Measurements from ENCODE around the gene TTC32.
"Not testable (repeated sequence)": the region's sequence is repeated elsewhere in the genome, so short reads cannot be mapped to it uniquely, and the experiment has no call there.

The TTC32 gene

DNA sequence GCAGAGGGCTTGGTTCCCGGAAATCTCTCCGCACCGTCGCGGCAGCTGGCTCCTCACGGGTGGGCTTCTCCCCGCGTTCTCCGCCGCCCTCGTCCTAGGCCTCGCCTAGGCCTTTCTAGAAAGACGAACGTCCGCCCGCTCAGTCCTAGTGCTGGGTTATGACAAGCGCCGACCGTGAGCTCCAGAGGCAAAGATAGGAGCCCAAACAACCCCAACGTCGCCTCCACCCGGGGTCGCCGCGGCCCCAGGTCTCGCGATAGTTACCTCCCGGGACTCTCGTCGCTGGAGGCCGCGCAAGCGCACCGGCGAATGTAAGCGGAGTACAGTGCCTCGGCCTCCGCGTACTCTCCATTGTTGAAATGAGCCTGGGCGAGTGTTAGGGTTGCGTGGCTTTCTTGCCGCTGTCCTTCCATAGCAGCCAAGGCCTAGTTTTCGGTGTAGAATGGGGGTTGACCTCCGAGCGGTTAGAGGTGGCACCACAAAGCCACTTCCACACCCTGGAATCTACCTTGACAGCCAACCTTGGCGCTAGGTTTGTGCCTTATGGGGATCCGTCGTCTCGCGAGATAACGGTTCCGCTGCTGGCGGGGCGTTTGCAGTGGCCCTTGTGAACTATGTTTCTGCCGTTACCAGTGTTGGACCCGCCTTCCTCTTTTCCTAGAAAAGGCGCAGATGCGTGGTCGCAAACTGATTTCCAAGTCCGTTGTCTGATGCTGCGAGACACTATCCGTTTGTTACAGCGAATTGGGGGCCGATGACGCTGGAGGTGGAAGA, at the start of gene TTC32:
TSS of gene TTC32 (minus strand) at position 542 of the 774 bp plus-strand sequence. CDS start at position 413, 129 bp downstream.
- Histone ChIP-seq H3K4me1 (ENCODE audit: control insufficient read depth, insufficient read depth, low read length) (no peaks in the 10 kb centered on the region), H3K4me3 (ENCODE audit: low read length) (peak within 1 kb of the TSS; percentile 49)

DNA sequence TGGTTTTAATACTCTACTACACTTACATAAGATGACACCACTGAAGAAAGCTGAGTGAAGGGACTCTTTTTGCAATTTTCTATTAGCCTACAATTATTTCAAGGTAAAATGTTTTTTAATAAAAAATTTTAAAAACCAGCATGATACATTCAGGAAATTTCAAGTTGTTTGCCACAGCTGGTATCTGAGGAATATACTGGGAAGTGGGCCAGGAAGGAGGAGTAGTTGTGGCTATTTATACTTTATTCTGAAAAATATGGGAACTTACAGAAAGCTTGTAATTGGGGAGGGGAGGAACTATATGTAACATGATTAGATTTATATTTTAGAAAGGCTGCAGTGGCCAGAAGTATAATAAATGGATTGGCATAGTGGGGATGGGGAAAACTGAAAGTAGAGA, 47.3 kb upstream of the TTC32 start:
- Histone ChIP-seq H3K9me3 (ENCODE audit: control insufficient read depth, low read length) (no peaks in the 10 kb centered on the region), H3K36me3 (ENCODE audit: control insufficient read depth, insufficient read depth, low read length) (no peaks in the 10 kb centered on the region), H3K4me1 (ENCODE audit: control insufficient read depth, insufficient read depth, low read length) (no peaks in the 10 kb centered on the region), H3K27me3 (ENCODE audit: control insufficient read depth, insufficient read depth, low read length) (no peaks in the 10 kb centered on the region), H3K9ac (ENCODE audit: low read length) (no peak overlapping the region), H3K4me3 (ENCODE audit: low read length) (no peak overlapping the region)

More for the DNA sequence above, at the start of gene TTC32:
- no peaks in the 10 kb centered on the region for H3K27me3 ChIP-seq (ENCODE audit: control insufficient read depth, insufficient read depth, low read length)
- no peaks in the 10 kb centered on the region for H3K9me3 ChIP-seq (ENCODE audit: control insufficient read depth, low read length)
- H3K9ac ChIP-seq (ENCODE audit: low read length), result peak within 1 kb of the TSS; percentile 95
- H3K36me3 ChIP-seq (ENCODE audit: control insufficient read depth, insufficient read depth, low read length), result no peaks in the 10 kb centered on the region

DNA sequence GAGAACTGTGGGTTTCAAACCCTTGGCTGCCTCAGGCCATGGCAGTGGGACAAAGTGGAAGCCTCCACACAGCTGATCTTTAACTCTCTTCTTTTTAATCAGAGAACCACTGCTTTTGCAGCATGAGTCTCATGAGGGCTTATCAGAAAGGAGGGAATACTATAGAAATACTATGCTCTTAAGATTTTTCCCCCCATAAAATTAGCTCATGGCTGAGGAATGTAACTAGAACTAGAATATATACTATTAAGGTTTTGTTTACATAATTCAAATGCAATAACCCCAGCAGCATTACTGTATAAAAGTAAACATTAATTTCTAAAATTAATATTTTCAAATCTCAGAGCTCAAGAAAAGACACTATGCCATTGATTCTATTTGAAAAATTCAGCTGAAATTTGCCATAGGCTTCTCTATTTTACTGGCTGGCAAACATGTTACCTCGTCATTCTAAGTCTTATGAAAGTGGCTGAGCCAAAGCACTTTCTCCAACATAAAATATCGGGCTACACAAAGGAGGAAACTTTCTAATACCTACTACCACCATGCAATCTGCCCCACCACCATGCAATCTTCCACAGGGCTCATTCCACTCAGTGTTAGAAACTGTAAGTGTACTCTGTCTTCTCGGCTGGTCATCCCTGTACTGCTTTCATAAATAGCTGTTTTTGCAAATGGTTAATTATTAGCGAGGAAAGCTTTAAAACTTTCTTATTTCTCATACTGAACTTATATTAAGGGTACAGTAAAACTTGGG, 45.6 kb upstream of the TTC32 start:
- Histone ChIP-seq H3K9ac (ENCODE audit: low read length) (no peak overlapping the region), H3K9me3 (ENCODE audit: control insufficient read depth, low read length) (no peaks in the 10 kb centered on the region), H3K36me3 (ENCODE audit: control insufficient read depth, insufficient read depth, low read length) (no peaks in the 10 kb centered on the region), H3K4me1 (ENCODE audit: control insufficient read depth, insufficient read depth, low read length) (no peaks in the 10 kb centered on the region), H3K4me3 (ENCODE audit: low read length) (no peak overlapping the region), H3K27me3 (ENCODE audit: control insufficient read depth, insufficient read depth, low read length) (no peaks in the 10 kb centered on the region)

DNA sequence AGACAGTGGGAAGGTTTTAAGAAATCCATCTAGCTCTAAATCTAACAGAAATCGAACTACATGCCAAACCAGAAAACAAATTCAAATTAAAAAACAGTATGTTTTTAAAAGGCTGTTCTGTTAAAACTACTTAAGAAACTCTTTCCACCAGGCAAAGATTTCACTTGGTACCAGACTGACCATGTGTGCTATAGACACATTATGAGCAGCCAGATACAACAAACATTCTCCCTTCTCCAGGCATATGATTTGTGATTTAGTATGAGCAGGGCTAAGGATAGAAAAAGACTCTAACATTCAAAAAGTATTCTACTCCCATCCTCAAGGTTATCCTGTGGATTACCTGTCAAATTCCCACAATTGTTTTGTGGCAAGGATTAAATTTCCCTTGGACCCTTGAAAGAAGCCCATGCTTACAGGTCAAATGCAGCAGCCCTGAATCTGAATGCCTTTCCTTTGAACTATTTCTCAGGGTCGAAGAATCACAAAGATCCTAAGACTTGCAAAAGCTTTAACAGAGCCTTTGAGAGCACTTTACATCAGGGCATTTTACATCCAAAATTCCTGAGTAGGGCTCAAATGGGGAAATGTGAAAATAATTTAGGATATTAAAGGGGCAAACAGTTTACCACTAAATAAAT, 42.5 kb upstream of the TTC32 start:
- no peaks in the 10 kb centered on the region for H3K4me1 ChIP-seq (ENCODE audit: control insufficient read depth, insufficient read depth, low read length)
- H3K4me3 ChIP-seq (ENCODE audit: low read length), result no peak overlapping the region
- no peaks in the 10 kb centered on the region for H3K27me3 ChIP-seq (ENCODE audit: control insufficient read depth, insufficient read depth, low read length)
- no peak overlapping the region for H3K9ac ChIP-seq (ENCODE audit: low read length)
- H3K9me3 ChIP-seq (ENCODE audit: control insufficient read depth, low read length), result no peaks in the 10 kb centered on the region
- H3K36me3 ChIP-seq (ENCODE audit: control insufficient read depth, insufficient read depth, low read length), result no peaks in the 10 kb centered on the region

DNA sequence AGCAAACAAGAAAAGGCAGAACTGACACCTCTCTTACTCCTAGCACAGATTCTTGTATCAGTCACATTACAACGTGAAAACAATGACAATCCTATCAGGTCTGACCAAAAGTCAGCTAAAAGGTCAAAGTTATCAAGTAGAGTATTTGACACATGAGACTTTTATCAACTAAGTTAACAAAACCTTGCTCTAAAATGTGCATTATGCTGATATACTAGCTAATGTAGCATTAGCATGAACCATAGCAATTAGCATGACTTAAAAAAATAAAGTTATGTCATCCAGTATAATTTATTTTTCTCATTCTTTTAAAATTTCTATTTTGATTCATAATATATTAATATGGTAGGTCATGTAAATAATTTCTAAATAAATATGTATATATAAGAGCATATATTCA, 41.4 kb upstream of the TTC32 start:
- Histone ChIP-seq H3K9ac (ENCODE audit: low read length) (no peak overlapping the region), H3K27me3 (ENCODE audit: control insufficient read depth, insufficient read depth, low read length) (no peaks in the 10 kb centered on the region), H3K9me3 (ENCODE audit: control insufficient read depth, low read length) (no peaks in the 10 kb centered on the region), H3K36me3 (ENCODE audit: control insufficient read depth, insufficient read depth, low read length) (no peaks in the 10 kb centered on the region), H3K4me3 (ENCODE audit: low read length) (no peak overlapping the region), H3K4me1 (ENCODE audit: control insufficient read depth, insufficient read depth, low read length) (no peaks in the 10 kb centered on the region)

DNA sequence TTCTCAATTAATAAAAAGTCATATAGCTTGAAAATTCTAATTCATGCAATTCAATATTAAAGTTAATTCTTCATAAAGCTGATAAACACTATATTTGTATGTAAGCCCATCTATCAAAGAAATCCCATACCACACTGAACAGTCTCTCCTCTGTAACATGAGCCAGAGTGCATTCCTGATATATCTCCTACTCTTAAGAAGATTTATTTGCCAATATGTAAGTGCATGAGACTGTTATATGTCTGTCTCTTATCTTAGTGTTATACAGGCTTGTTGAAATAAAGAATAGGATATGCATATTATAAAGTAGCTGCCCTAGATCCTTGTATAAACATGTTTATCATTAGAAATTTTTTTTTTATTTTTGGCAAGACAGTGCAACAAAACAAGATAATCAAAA, 40.4 kb upstream of the TTC32 start:
- H3K36me3 ChIP-seq (ENCODE audit: control insufficient read depth, insufficient read depth, low read length), result no peaks in the 10 kb centered on the region
- H3K9ac ChIP-seq (ENCODE audit: low read length), result no peak overlapping the region
- H3K4me1 ChIP-seq (ENCODE audit: control insufficient read depth, insufficient read depth, low read length), result no peaks in the 10 kb centered on the region
- no peaks in the 10 kb centered on the region for H3K27me3 ChIP-seq (ENCODE audit: control insufficient read depth, insufficient read depth, low read length)
- no peaks in the 10 kb centered on the region for H3K9me3 ChIP-seq (ENCODE audit: control insufficient read depth, low read length)
- H3K4me3 ChIP-seq (ENCODE audit: low read length), result no peak overlapping the region

DNA sequence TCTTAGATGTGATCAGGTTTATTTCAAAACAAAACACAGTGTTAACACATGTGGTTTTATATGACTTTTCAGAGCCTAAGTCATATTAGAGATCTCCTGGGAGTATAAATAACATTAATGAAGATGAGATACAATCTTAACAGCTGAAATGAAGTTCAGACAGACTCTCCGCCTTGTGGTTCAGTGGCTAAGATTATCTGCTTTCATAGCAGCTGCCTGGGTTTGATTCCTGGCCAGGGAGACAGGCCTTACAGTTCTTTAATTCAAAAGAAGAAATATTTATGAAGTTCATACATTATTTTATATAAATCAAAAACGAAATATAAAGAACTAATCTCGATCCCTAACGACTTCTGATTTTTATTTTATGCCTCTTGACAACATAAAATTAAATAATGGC, 35.2 kb upstream of the TTC32 start:
- no peaks in the 10 kb centered on the region for H3K9me3 ChIP-seq (ENCODE audit: control insufficient read depth, low read length)
- H3K36me3 ChIP-seq (ENCODE audit: control insufficient read depth, insufficient read depth, low read length), result no peaks in the 10 kb centered on the region
- H3K9ac ChIP-seq (ENCODE audit: low read length), result no peak overlapping the region
- H3K27me3 ChIP-seq (ENCODE audit: control insufficient read depth, insufficient read depth, low read length), result no peaks in the 10 kb centered on the region
- peaks cover 6% of the 10 kb centered on the region for H3K4me1 ChIP-seq (ENCODE audit: control insufficient read depth, insufficient read depth, low read length)
- no peak overlapping the region for H3K4me3 ChIP-seq (ENCODE audit: low read length)

DNA sequence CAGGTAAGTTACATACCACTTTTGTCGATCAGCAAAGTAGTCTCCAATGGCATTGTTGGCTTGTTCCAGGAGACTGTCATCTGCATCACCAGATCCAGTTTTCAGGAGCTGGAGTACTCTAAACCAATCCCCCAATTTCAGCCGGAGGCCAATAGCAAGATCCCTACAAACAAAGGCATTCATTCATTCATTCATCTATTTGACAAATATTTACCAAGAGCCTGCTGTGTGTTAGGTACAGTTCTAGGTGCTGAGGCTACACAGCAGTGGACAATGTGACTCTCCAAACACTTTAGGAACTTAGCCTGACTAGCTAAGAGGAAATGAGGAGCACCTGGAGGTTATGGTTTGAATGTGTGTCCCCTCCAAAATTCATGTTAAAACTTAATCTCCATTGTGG, 34.4 kb upstream of the TTC32 start:
- no peaks in the 10 kb centered on the region for H3K36me3 ChIP-seq (ENCODE audit: control insufficient read depth, insufficient read depth, low read length)
- H3K4me3 ChIP-seq (ENCODE audit: low read length), result no peak overlapping the region
- H3K4me1 ChIP-seq (ENCODE audit: control insufficient read depth, insufficient read depth, low read length), result peaks cover 6% of the 10 kb centered on the region

DNA sequence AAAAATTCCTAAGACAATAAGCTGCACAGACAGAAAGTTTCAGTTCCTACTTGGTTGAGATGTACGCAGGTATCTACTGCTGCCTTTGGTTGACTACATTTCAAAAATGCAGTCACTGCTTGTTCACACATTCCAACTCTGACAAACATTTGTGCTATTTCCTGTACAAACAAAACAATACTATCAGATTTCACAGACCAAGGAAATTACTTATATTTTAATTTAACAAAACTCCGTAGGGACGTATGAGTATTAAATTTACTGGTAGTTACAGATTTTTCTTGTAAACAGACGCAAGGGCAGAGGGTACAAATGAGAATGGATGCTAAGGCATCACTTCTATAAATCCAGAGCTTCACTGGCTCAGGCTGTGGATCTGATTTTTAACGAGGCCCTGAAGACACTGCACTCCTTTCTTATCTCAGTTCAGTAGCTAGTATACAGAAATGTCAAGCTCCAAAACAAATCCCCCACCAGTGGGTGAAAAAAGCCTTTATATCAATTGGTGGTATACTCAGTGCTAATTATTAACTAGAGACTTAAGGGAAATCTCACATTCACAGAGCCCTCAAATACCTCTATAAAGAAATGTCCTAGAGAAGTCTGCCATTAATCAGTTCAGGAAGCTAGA, 31.7 kb upstream of the TTC32 start:
- Histone ChIP-seq H3K36me3 (ENCODE audit: control insufficient read depth, insufficient read depth, low read length) (no peaks in the 10 kb centered on the region), H3K9me3 (ENCODE audit: control insufficient read depth, low read length) (no peaks in the 10 kb centered on the region), H3K4me3 (ENCODE audit: low read length) (no peak overlapping the region), H3K27me3 (ENCODE audit: control insufficient read depth, insufficient read depth, low read length) (no peaks in the 10 kb centered on the region), H3K9ac (ENCODE audit: low read length) (no peak overlapping the region), H3K4me1 (ENCODE audit: control insufficient read depth, insufficient read depth, low read length) (peaks cover 6% of the 10 kb centered on the region)

More for the DNA sequence above, 34.4 kb upstream of the TTC32 start:
- H3K9ac ChIP-seq (ENCODE audit: low read length), result no peak overlapping the region
- H3K9me3 ChIP-seq (ENCODE audit: control insufficient read depth, low read length), result no peaks in the 10 kb centered on the region
- no peaks in the 10 kb centered on the region for H3K27me3 ChIP-seq (ENCODE audit: control insufficient read depth, insufficient read depth, low read length)

DNA sequence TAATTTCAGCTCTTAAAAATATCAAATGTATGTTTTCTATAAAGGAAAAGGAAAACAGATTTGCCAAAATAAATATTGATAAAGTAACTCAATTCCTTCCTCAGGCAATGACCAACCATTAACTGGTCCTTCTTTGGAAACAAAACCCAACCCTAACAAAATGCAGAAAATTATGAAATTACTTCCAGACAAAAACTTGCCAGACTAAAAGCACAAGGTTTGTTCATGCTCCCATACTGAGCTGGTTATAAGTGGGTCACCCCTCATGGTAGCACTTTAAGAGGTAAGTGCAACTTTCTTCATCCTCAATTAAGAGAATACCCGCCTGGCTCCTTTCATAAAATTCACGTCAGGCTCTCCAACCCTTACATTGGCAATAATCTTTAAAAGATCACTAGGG, 31.1 kb upstream of the TTC32 start:
- H3K9ac ChIP-seq (ENCODE audit: low read length), result no peak overlapping the region
- H3K27me3 ChIP-seq (ENCODE audit: control insufficient read depth, insufficient read depth, low read length), result no peaks in the 10 kb centered on the region
- no peaks in the 10 kb centered on the region for H3K36me3 ChIP-seq (ENCODE audit: control insufficient read depth, insufficient read depth, low read length)
- H3K4me3 ChIP-seq (ENCODE audit: low read length), result no peak overlapping the region
- no peaks in the 10 kb centered on the region for H3K9me3 ChIP-seq (ENCODE audit: control insufficient read depth, low read length)
- H3K4me1 ChIP-seq (ENCODE audit: control insufficient read depth, insufficient read depth, low read length), result peaks cover 6% of the 10 kb centered on the region

DNA sequence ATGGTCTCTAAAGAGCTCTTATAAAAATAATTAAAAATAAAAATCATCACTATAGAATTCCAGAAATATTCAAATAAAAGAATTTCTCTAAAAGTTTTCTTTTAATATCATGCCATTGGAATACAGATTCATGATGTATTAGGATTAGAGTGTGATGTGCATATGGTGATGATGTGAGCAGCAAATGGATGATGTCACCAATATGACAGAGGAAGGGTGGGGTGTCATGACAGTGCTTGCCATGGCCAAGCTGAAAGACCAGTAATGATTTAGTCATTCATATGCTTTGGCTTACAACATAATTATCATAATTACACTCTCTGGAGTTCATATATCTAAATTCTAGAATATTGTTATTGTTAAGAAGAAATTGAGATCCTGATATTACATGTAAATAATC, 27.4 kb upstream of the TTC32 start:
- Histone ChIP-seq H3K27me3 (ENCODE audit: control insufficient read depth, insufficient read depth, low read length) (no peaks in the 10 kb centered on the region), H3K4me3 (ENCODE audit: low read length) (no peak overlapping the region), H3K9me3 (ENCODE audit: control insufficient read depth, low read length) (peaks cover 5% of the 10 kb centered on the region), H3K9ac (ENCODE audit: low read length) (no peak overlapping the region), H3K36me3 (ENCODE audit: control insufficient read depth, insufficient read depth, low read length) (no peaks in the 10 kb centered on the region), H3K4me1 (ENCODE audit: control insufficient read depth, insufficient read depth, low read length) (peaks cover 6% of the 10 kb centered on the region)

DNA sequence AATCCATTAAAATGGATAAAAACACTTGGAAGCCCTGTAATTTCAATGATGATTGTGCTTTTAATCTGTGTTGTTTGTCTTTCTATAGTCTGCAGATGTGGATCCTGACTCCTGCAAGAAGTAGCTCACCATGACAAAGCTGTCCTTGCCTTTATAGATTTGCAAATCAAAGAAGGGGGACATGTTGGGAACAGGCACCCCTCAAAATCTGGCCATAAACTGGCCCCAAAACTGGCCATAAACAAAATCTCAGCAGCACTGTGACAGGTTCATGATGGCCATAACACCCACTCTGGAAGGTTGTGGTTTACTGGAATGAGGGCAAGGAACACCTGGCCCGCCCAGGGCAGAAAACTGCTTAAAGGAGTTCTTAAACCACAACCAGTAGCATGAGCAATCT, 26.0 kb upstream of the TTC32 start:
- H3K9ac ChIP-seq (ENCODE audit: low read length); H3K4me3 ChIP-seq (ENCODE audit: low read length); H3K9me3 ChIP-seq (ENCODE audit: control insufficient read depth, low read length); H3K27me3 ChIP-seq (ENCODE audit: control insufficient read depth, insufficient read depth, low read length); H3K36me3 ChIP-seq (ENCODE audit: control insufficient read depth, insufficient read depth, low read length); H3K4me1 ChIP-seq (ENCODE audit: control insufficient read depth, insufficient read depth, low read length): not testable (repeated sequence)
